ENCODE data around the gene MED23. TPM values are rescaled to one million over a fixed set of nuclear protein-coding genes. Genes with fewer than 3 reads are reported as not detected.

The MED23 gene
- total RNA-seq, 4 donors from 2014 or later: 28.8 to 50.3 (median 36.7) TPM

- Histone ChIP-seq H3K4me1 (no peaks in the 10 kb centered on the region), H3K36me3 (no peaks in the 10 kb centered on the region), H3K9me3 (no peaks in the 10 kb centered on the region), H3K27ac (no peak overlapping the region), H3K4me3 (no peak overlapping the region), H3K27me3 (no peaks in the 10 kb centered on the region)
- no peak for DNase-seq
- no peak for TF ChIP-seq CTCF (IDR thresholded peaks at IDR 0.05)
- no peak for TF ChIP-seq POLR2A (IDR thresholded peaks at IDR 0.05)
Measured at GRCh38 chr6:131555992-131556391, 72.0 kb downstream of the MED23 start.

GRCh38 chr6:131552572-131552971 lies 75.5 kb downstream of the MED23 start:
- H3K36me3 ChIP-seq: no peaks in the 10 kb centered on the region
- H3K27ac ChIP-seq: no peak overlapping the region
- H3K27me3 ChIP-seq: no peaks in the 10 kb centered on the region
- H3K4me1 ChIP-seq: no peaks in the 10 kb centered on the region
- no peak for TF ChIP-seq CTCF (IDR thresholded peaks at IDR 0.05)
- TF ChIP-seq POLR2A (IDR thresholded peaks at IDR 0.05): no peak
- H3K4me3 ChIP-seq: no peak overlapping the region
- DNase-seq: no peak
- no peaks in the 10 kb centered on the region for H3K9me3 ChIP-seq

- H3K27ac ChIP-seq: no peak overlapping the region
- TF ChIP-seq POLR2A (IDR thresholded peaks at IDR 0.05): no peak
- no peak for TF ChIP-seq CTCF (IDR thresholded peaks at IDR 0.05)
- H3K4me3 ChIP-seq: no peak overlapping the region
- H3K36me3 ChIP-seq: no peaks in the 10 kb centered on the region
- H3K9me3 ChIP-seq: no peaks in the 10 kb centered on the region
- DNase-seq: no peak
- H3K27me3 ChIP-seq: no peaks in the 10 kb centered on the region
- H3K4me1 ChIP-seq: no peaks in the 10 kb centered on the region
Measured at GRCh38 chr6:131551902-131552301, 76.1 kb downstream of the MED23 start.

- H3K27me3 ChIP-seq: no peaks in the 10 kb centered on the region
- no peak for TF ChIP-seq POLR2A (IDR thresholded peaks at IDR 0.05)
- TF ChIP-seq CTCF (IDR thresholded peaks at IDR 0.05): no peak
- H3K27ac ChIP-seq: no peak overlapping the region
- H3K4me1 ChIP-seq: no peaks in the 10 kb centered on the region
- no peak overlapping the region for H3K4me3 ChIP-seq
- DNase-seq: no peak
- no peaks in the 10 kb centered on the region for H3K9me3 ChIP-seq
- no peaks in the 10 kb centered on the region for H3K36me3 ChIP-seq
Measured at GRCh38 chr6:131549811-131550210, 78.2 kb downstream of the MED23 start.

GRCh38 chr6:131548441-131548840 lies 79.6 kb downstream of the MED23 start:
- DNase-seq: no peak
- Histone ChIP-seq H3K27ac (no peak overlapping the region), H3K27me3 (no peaks in the 10 kb centered on the region), H3K4me1 (no peaks in the 10 kb centered on the region), H3K9me3 (no peaks in the 10 kb centered on the region), H3K36me3 (no peaks in the 10 kb centered on the region), H3K4me3 (no peak overlapping the region)
- TF ChIP-seq CTCF (IDR thresholded peaks at IDR 0.05): no peak
- no peak for TF ChIP-seq POLR2A (IDR thresholded peaks at IDR 0.05)

GRCh38 chr6:131547488-131547887 lies 80.6 kb downstream of the MED23 start:
- Histone ChIP-seq H3K36me3 (no peaks in the 10 kb centered on the region), H3K9me3 (no peaks in the 10 kb centered on the region), H3K27ac (no peak overlapping the region), H3K27me3 (no peaks in the 10 kb centered on the region), H3K4me1 (no peaks in the 10 kb centered on the region), H3K4me3 (no peak overlapping the region)
- TF ChIP-seq POLR2A (IDR thresholded peaks at IDR 0.05): no peak
- TF ChIP-seq CTCF (IDR thresholded peaks at IDR 0.05): no peak
- no peak for DNase-seq

Data from Peyer's patch (tissue), 4 donors.